HepG2 (cell line): ENCODE results near the gene S100A12. TPM values are rescaled to one million over a fixed set of nuclear protein-coding genes. Genes with fewer than 3 reads are reported as not detected.

Source experiments
- ATAC-seq: fragments of 200-7000 bp; cut with Tn5 transposase; 3 replicates; pipeline ENCODE4 v1.9.1; 2020; ENCODE audit warnings: mild to moderate bottlenecking, moderate library complexity
- BruUV-seq: library from RNA; stranded (reverse); fragments of 400-500 nt; replicated peaks from 2 replicates; lab custom pipeline; 2021; lab: Mats Ljungman, UMichigan
- CTCF ChIA-PET: fragments of 300-600 bp; formaldehyde crosslinking; extraction: SDS; loops from one replicate; lab custom pipeline; 2021; ENCODE audit warnings: low total read pairs, inconsistent platforms, low intra/inter-chr PET ratio; lab: Yijun Ruan, JAX
- POLR2A ChIA-PET: fragments of 350-600 bp; sonication (Branson Sonifier 250); formaldehyde crosslinking; loops from one replicate; lab custom pipeline; 2020; ENCODE audit warnings: antibody characterized with exemption, inconsistent platforms; lab: Yijun Ruan, JAX
- DNase-seq: peaks from one replicate; pipeline ENCODE4 v3.0.0-alpha.2; 2015; ENCODE audit warnings: low spot score
- FAIRE-seq: peaks from 3 replicates; lab custom pipeline; 2011; peaks lifted over from hg19 to GRCh38; lab: Jason Lieb, UNC
- H2AFZ ChIP-seq: one replicate; pipeline ENCODE4 v1.6.1; 2011; ENCODE audit warnings: low read length, inconsistent platforms
- H3K27ac ChIP-seq: fragments of 300-600 bp; 3 replicates; pipeline ENCODE4 v1.8.0; 2011; ENCODE audit warnings: mixed run types, mild to moderate bottlenecking, mixed read lengths, low read length, inconsistent platforms; ENCODE audit not compliant: insufficient read depth; ENCODE audit errors: extremely low read length
- H3K27me3 ChIP-seq, 2 experiments: fragments of 200-600 bp in 1 of 2; 2 replicates in 1 of 2; 3 replicates in 1 of 2; pipeline versions ENCODE4 v1.6.0 to v1.8.0; 2011; ENCODE audit warnings: low read length in 2 of 2, mild to moderate bottlenecking in 2 of 2, moderate library complexity in 2 of 2, inconsistent platforms in 1 of 2; ENCODE audit not compliant: insufficient read depth in 2 of 2, control insufficient read depth in 1 of 2
- H3K36me3 ChIP-seq, 2 experiments: fragments of 200-600 bp in 1 of 2; replicated peaks in 1 of 2; 2 replicates in 1 of 2; 3 replicates in 1 of 2; pipeline versions ENCODE4 v1.5.1 to v1.8.0; 2011; ENCODE audit warnings: low read length in 2 of 2, inconsistent platforms in 1 of 2; ENCODE audit not compliant: insufficient read depth in 2 of 2, control insufficient read depth in 1 of 2
- H3K4me1 ChIP-seq: 2 replicates; pipeline ENCODE4 v1.5.1; 2012; ENCODE audit warnings: low read length, inconsistent platforms; ENCODE audit not compliant: insufficient read depth
- H3K4me2 ChIP-seq: 2 replicates; pipeline ENCODE4 v1.6.0; 2011; ENCODE audit warnings: low read depth, low read length, inconsistent platforms
- H3K4me3 ChIP-seq, 3 experiments: fragments of 200-600 bp in 1 of 3; sonication (generic), shearing (Covaris generic) in 1 of 3; replicated peaks in 1 of 3; 2 replicates each; pipeline ENCODE4 v1.5.1; 2011 to 2016; ENCODE audit warnings: low read length in 3 of 3, inconsistent platforms in 2 of 3, low read depth in 2 of 3, mild to moderate bottlenecking in 2 of 3, control low read depth in 1 of 3, mixed read lengths in 1 of 3; ENCODE audit not compliant: insufficient read depth in 1 of 3
- H3K79me2 ChIP-seq: one replicate; pipeline ENCODE4 v1.6.1; 2011; ENCODE audit warnings: low read length, inconsistent platforms; ENCODE audit not compliant: insufficient read depth
- H3K9ac ChIP-seq: 2 replicates; pipeline ENCODE4 v1.6.0; 2011; ENCODE audit warnings: mild to moderate bottlenecking, low read depth, low read length, inconsistent platforms; ENCODE audit not compliant: insufficient read depth
- H3K9me3 ChIP-seq: 2 replicates; pipeline ENCODE4 v1.5.1; 2012; ENCODE audit warnings: mild to moderate bottlenecking, low read length
- H4K20me1 ChIP-seq: 2 replicates; pipeline ENCODE4 v1.6.0; 2011; ENCODE audit warnings: inconsistent platforms, mild to moderate bottlenecking, low read length, moderate library complexity; ENCODE audit not compliant: insufficient read depth
- MATR3 ChIP-seq: sonication (generic); formaldehyde crosslinking; IDR thresholded peaks from 2 replicates; pipeline ENCODE4 v1.4.0; 2020; ENCODE audit warnings: missing genetic modification reagents
- PAWR ChIP-seq: sonication (generic); formaldehyde crosslinking; IDR thresholded peaks from 2 replicates; pipeline ENCODE4 v1.4.0; 2020; ENCODE audit warnings: missing genetic modification reagents, mild to moderate bottlenecking, borderline replicate concordance
- ZNF749 ChIP-seq: sonication (generic); formaldehyde crosslinking; IDR thresholded peaks from 2 replicates; pipeline ENCODE4 v1.8.0; 2022; ENCODE audit warnings: mild to moderate bottlenecking, missing genetic modification reagents, moderate library complexity, borderline replicate concordance
- WGBS: methylation state at CpG from one replicate; pipeline ENCODE4 v1.1.6; 2017; ENCODE audit warnings: low lambda C conversion rate; 5-methylcytosine and 5-hydroxymethylcytosine counted together
- in situ Hi-C: cut with HindIII; loops from 2 replicates; pipeline ENCODE4 v1.10.0; 2017; ENCODE audit warnings: low pct_unique_long_range_greater_than_20kb; ENCODE audit not compliant: extremely low pct_ligation_motif_present
- intact Hi-C: fragments of 100-400 bp; cut with micrococcal nuclease; formaldehyde crosslinking; loops from one replicate; pipeline ENCODE4 v1.10.0; 2022; ENCODE audit not compliant: unreplicated experiment
- polyA plus RNA-seq, 8 experiments: library from polyadenylated mRNA; depleted of rRNA in 3 of 8; stranded (reverse) in 7 of 8; unstranded in 1 of 8; fragments of >200 nt; fragmentation: Illumina TruSeq in 4 of 8; extraction: Trizol in 4 of 8; gene quantifications; 2 replicates each; pipeline versions ENCODE4 v1.2.1 to v1.2.3, GENCODE V29; 2011 to 2016; ENCODE audit warnings: low read depth in 4 of 8, missing spikeins in 1 of 8, mixed read lengths in 1 of 8; ENCODE audit not compliant: insufficient read depth in 1 of 8
- total RNA-seq, 5 experiments: library from RNA; depleted of rRNA; stranded (reverse); fragments of >200 nt; fragmentation: Illumina TruSeq; extraction: Trizol; gene quantifications; 2 replicates each; pipeline ENCODE4 v1.2.3, GENCODE V29; 2016; ENCODE audit warnings: low read depth in 1 of 5
- TF ChIP-seq, protein P1 (sequence below): sonication (generic); formaldehyde crosslinking; IDR thresholded peaks from 2 replicates; pipeline ENCODE4 v1.4.0; 2020; ENCODE audit warnings: missing genetic modification reagents, low read depth, mild to moderate bottlenecking, borderline replicate concordance
- TF ChIP-seq, protein P2 (sequence below): sonication (generic); formaldehyde crosslinking; conservative IDR thresholded peaks from 2 replicates; pipeline ENCODE4 v1.8.1; 2023; ENCODE audit warnings: missing genetic modification reagents
- TF ChIP-seq, protein P3 (sequence below): sonication (generic); formaldehyde crosslinking; IDR thresholded peaks from 2 replicates; pipeline ENCODE4 v1.5.0; 2020; ENCODE audit warnings: mild to moderate bottlenecking, missing genetic modification reagents, borderline replicate concordance

S100A12 gene
- total and polyA plus RNA-seq, 2 of the 13 experiments (the other 11 are each of a cell fraction or from before 2014, with no cell fraction given) = not detected

DNA sequence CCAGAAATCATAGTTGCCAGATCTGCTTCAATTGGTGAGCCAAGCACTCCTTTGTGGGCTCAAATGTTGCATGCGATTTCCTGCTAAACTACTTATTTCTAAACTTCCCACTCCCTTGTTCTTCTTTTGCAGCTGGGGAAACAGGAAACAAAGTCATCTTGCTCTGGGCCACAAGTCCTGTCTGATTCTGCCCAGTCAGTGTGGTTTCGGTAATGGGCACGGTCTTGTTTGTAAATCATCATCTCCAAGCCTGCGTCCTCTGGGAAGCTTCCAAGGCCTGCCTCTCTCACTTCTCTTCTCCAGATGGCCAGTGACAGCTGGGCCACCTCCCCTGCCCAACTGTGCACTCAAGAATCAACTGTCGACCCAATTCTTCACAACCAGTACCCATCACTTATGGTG, 11.1 kb upstream of the S100A12 start:
- no peak overlapping the region for H3K9ac ChIP-seq
- no peaks in the 10 kb centered on the region for H3K4me1 ChIP-seq
- ATAC-seq (no peak), FAIRE-seq (no peak), DNase-seq (no peak)
- H3K27me3 ChIP-seq = no peaks in the 10 kb centered on the region; a peak in 1 of 5 replicates
- H3K4me2 ChIP-seq = no peak overlapping the region
- WGBS = 18% methylated on average over 5 of the region's 5 CpGs
- H3K4me3 ChIP-seq = no peak overlapping the region
- intact Hi-C loops (no loop called here), in situ Hi-C loops (no loop called here)
- ChIA-PET CTCF (no interaction called here), POLR2A (no interaction called here)
- BruUV-seq = no TSS peak
- H3K27ac ChIP-seq = no peak overlapping the region
- no peaks in the 10 kb centered on the region for H3K9me3 ChIP-seq
- H3K79me2 ChIP-seq = no peaks in the 10 kb centered on the region
- no peak overlapping the region for H2AFZ ChIP-seq
- H4K20me1 ChIP-seq = no peaks in the 10 kb centered on the region
- TF ChIP-seq ZNF749 = no peak
- TF ChIP-seq, protein P1, sequence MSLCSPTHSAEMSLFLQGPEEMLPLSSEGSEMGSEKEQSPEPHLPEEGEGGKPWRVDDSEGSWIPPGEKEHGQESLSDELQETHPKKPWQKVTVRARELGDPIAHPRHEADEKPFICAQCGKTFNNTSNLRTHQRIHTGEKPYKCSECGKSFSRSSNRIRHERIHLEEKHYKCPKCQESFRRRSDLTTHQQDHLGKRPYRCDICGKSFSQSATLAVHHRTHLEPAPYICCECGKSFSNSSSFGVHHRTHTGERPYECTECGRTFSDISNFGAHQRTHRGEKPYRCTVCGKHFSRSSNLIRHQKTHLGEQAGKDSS (CRISPR knock-in tag) = no peak
- no peaks in the 10 kb centered on the region for H3K36me3 ChIP-seq

DNA sequence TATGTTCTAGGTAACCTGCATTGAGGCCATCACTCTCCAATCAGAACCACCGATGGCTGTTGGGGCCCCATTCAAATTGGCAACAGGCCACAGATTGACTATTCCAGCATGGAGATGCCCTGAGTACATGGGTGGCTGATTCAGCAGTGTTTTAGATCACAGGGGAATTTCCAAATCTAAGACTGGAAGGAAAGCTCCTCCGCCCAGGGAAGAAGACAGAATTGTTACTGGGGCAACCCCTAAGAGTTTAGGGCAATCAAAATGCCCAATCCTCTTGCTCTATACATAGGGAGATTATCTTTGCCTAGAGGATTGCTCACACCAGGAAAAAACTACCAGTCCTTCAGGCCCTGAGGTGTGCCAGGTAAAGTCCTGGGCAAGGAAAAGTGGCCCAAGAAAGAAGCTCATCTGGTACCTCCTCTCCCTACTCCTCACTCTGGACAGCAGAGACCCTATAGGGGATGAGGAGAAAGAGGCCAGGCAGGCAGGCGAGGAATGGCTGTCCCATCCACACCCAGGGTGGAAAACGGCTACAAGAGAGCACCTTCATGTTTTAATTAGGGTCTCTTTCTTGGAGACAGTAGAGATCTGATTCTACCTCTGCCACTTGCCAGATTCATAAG, 9.6 kb upstream of the S100A12 start:
- POLR2A ChIA-PET = no interaction called here
- in situ Hi-C loops = no loop called here
- Histone ChIP-seq H3K4me2 (no peak overlapping the region), H3K27me3 (no peaks in the 10 kb centered on the region; a peak in 1 of 5 replicates), H3K9me3 (no peaks in the 10 kb centered on the region), H3K36me3 (no peaks in the 10 kb centered on the region), H3K4me1 (no peaks in the 10 kb centered on the region), H3K9ac (no peak overlapping the region), H4K20me1 (no peaks in the 10 kb centered on the region), H3K4me3 (no peak overlapping the region), H3K27ac (no peak overlapping the region), H2AFZ (no peak overlapping the region), H3K79me2 (no peaks in the 10 kb centered on the region)
- BruUV-seq = no TSS peak
- intact Hi-C loops = no loop called here
- ATAC-seq (no peak), DNase-seq (no peak), FAIRE-seq (no peak)
- CTCF ChIA-PET = no interaction called here
- 8% methylated on average over 4 of the region's 4 CpGs for WGBS
- TF ChIP-seq, protein P2, sequence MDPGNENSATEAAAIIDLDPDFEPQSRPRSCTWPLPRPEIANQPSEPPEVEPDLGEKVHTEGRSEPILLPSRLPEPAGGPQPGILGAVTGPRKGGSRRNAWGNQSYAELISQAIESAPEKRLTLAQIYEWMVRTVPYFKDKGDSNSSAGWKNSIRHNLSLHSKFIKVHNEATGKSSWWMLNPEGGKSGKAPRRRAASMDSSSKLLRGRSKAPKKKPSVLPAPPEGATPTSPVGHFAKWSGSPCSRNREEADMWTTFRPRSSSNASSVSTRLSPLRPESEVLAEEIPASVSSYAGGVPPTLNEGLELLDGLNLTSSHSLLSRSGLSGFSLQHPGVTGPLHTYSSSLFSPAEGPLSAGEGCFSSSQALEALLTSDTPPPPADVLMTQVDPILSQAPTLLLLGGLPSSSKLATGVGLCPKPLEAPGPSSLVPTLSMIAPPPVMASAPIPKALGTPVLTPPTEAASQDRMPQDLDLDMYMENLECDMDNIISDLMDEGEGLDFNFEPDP (CRISPR knock-in tag) = no peak
- TF ChIP-seq, protein P3, sequence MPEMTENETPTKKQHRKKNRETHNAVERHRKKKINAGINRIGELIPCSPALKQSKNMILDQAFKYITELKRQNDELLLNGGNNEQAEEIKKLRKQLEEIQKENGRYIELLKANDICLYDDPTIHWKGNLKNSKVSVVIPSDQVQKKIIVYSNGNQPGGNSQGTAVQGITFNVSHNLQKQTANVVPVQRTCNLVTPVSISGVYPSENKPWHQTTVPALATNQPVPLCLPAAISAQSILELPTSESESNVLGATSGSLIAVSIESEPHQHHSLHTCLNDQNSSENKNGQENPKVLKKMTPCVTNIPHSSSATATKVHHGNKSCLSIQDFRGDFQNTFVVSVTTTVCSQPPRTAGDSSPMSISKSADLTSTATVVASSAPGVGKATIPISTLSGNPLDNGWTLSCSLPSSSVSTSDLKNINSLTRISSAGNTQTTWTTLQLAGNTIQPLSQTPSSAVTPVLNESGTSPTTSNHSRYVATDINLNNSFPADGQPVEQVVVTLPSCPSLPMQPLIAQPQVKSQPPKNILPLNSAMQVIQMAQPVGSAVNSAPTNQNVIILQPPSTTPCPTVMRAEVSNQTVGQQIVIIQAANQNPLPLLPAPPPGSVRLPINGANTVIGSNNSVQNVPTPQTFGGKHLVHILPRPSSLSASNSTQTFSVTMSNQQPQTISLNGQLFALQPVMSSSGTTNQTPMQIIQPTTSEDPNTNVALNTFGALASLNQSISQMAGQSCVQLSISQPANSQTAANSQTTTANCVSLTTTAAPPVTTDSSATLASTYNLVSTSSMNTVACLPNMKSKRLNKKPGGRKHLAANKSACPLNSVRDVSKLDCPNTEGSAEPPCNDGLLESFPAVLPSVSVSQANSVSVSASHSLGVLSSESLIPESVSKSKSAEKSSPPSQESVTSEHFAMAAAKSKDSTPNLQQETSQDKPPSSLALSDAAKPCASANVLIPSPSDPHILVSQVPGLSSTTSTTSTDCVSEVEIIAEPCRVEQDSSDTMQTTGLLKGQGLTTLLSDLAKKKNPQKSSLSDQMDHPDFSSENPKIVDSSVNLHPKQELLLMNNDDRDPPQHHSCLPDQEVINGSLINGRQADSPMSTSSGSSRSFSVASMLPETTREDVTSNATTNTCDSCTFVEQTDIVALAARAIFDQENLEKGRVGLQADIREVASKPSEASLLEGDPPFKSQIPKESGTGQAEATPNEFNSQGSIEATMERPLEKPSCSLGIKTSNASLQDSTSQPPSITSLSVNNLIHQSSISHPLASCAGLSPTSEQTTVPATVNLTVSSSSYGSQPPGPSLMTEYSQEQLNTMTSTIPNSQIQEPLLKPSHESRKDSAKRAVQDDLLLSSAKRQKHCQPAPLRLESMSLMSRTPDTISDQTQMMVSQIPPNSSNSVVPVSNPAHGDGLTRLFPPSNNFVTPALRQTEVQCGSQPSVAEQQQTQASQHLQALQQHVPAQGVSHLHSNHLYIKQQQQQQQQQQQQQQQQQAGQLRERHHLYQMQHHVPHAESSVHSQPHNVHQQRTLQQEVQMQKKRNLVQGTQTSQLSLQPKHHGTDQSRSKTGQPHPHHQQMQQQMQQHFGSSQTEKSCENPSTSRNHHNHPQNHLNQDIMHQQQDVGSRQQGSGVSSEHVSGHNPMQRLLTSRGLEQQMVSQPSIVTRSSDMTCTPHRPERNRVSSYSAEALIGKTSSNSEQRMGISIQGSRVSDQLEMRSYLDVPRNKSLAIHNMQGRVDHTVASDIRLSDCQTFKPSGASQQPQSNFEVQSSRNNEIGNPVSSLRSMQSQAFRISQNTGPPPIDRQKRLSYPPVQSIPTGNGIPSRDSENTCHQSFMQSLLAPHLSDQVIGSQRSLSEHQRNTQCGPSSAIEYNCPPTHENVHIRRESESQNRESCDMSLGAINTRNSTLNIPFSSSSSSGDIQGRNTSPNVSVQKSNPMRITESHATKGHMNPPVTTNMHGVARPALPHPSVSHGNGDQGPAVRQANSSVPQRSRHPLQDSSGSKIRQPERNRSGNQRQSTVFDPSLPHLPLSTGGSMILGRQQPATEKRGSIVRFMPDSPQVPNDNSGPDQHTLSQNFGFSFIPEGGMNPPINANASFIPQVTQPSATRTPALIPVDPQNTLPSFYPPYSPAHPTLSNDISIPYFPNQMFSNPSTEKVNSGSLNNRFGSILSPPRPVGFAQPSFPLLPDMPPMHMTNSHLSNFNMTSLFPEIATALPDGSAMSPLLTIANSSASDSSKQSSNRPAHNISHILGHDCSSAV (CRISPR knock-in tag) = no peak
- TF ChIP-seq MATR3 (no peak), PAWR (no peak)
